Amniotic stem cell (primary cell): ENCODE measurements around the gene BARX2.
"Not testable (repeated sequence)": the region's sequence is repeated elsewhere in the genome, so short reads cannot be mapped to it uniquely, and the experiment has no call there.

Experiments used
- DNase-seq: peaks from one replicate; lab custom pipeline; 2025; lab: John Stamatoyannopoulos, UW

BARX2 gene, protein sequence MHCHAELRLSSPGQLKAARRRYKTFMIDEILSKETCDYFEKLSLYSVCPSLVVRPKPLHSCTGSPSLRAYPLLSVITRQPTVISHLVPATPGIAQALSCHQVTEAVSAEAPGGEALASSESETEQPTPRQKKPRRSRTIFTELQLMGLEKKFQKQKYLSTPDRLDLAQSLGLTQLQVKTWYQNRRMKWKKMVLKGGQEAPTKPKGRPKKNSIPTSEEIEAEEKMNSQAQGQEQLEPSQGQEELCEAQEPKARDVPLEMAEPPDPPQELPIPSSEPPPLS

DNA sequence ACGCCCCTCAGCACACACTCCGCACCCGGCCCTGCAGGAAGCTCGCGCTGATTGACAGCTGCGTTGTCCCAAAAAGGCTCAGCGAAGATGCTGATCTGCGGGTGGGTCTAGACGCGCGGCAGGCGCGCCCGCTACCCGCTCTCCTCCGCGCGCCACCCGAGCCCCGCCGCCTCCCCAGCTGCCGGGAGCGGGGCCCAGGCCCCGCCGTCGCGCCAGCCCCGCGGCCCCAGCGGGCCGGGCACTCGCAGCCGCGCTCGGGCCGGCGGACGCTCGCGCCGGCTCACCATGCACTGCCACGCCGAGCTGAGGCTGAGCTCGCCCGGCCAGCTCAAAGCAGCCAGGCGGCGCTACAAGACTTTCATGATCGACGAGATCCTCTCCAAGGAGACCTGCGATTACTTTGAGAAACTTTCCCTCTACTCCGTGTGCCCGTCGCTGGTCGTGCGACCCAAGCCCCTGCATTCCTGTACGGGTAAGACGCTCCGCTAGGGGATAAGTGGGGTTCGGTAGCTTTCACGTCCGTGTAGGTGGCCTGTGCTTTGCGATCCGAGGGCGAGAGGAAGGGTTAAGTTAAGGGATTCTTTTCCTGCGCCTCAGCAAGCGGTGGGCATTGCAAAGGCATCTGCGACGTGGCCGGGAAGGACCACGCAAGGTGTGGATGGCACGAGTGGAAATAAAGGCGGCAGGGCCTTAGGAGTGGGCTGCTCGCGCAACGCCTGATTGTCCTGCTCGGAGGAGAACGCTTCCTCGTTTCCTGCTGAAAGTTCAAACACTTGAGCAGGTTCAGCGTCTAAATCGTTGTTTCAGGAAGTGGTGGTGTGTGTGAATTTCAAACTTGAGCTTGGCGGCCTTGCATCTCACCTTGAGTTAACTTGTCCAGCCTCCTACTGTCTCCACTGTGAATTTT is at the start of gene BARX2:
Gene BARX2 (plus strand): TSS at position 98 of the 907 bp plus-strand sequence. CDS start 188 bp downstream, at position 286.
- DNase-seq: no peak

DNA sequence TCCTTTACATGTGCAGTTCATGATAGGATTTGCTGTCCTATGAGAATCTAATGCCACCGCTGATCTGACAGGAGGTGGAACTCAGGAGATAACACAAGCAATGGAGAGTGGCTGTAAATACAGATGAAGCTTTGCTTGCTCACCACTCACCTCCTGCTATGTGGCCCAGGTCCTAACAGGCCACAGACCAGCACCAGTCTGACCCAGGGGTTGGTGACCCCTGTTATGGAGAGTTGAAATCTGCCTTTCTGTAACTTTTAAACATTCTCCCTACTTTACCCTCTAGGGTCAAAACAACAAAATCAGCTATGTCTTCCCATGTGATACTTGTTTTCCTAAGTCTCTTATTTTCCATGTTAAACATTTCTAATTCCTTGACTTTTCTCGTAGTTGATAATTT is 48.7 kb upstream of the BARX2 start:
- no peak for DNase-seq

DNA sequence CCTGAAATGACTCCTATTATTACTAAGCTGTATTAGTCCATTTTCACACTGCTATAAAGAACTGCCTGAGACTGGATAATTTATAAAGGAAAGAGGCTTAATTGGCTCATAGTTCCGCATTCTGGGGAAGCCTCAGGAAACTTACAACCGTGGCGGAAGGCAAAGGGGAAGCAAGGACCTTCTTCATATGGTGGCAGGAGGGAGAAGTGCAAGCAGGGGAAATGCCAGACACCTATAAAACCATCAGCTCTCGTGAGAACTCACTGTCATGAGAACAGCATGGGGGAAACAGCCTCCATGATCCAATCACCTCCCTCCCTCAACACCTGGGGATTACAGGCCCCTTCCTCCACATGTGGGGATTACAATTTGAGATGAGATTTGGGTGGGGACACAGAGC is 47.9 kb upstream of the BARX2 start:
- DNase-seq: not testable (repeated sequence)

DNA sequence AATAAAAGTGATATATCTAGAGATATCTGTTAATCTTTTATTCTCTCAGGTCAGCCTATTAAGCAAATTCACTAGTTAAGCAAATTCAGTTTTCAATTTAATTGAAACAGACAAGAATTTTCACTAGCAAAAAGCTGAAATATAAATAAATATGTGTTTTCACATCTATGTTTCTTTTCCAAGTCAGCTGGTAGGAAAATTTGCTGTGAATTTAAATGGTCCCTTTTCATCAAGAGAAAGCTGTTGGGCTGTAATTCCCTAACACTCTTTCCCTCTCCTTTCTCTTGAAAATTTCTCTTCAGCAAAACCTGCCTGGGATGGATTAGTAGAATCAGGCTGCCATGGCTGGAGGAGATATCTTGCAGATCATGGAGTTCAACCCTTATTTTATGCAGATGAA is 46.9 kb upstream of the BARX2 start:
- DNase-seq: no peak

DNA sequence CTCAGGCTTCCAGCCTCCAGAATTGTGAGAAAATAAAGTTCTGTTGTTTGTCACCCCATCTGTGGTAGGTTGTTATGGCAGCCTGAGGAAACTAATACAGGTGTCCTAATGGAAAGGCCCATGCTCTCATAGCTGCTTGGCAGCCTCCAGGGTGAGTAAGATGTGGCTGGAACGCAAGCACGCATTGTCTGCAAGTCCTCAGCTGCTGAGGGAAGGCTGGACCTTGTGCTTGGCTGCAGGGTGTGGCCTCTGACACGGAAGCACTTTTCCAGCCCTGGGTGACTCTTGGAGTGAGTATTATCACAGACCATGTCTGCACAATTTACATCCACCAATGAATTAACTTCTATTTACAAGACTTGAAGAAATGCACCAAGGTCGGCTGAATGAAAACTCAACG is 44.4 kb upstream of the BARX2 start:
- no peak for DNase-seq

DNA sequence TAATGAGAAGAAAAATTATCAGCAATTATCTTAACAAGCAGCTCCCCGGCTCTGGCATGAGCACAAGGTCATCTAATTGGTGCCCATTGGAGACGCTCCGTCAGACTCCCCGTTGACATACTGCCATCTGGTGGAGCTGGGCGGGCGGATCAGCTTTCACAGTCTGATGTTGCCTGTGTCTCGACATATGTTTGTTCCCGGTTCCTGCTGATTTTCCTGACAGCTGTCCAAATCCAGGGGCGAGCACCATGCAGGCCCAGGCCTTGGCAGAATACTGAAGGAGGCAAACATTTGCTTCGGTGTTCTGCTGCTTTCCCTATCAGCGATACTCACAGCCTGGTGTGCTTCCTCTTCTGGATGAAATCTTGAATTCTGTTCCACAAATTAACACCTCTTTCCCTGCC is 43.8 kb upstream of the BARX2 start:
- peak; percentile 44 for DNase-seq

DNA sequence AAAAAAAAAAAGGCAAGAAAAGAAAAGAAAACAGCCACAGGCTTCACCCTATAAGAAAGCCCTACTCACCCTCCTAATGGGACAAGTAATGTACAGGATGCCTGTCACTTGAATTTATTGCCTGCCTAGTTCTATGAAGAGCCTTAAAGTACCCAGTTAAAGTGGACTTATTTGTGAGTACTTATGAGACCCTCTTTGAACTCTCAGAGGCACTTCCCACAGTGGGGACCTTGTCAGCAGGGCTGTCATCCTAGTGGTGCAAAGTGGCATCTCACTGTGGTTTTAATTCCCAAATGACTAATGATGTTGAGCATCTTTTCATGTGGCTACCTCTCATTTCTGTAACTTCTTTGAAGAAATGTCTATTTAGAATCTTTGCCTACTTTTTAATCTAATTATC is 41.8 kb upstream of the BARX2 start:
- DNase-seq: no peak

DNA sequence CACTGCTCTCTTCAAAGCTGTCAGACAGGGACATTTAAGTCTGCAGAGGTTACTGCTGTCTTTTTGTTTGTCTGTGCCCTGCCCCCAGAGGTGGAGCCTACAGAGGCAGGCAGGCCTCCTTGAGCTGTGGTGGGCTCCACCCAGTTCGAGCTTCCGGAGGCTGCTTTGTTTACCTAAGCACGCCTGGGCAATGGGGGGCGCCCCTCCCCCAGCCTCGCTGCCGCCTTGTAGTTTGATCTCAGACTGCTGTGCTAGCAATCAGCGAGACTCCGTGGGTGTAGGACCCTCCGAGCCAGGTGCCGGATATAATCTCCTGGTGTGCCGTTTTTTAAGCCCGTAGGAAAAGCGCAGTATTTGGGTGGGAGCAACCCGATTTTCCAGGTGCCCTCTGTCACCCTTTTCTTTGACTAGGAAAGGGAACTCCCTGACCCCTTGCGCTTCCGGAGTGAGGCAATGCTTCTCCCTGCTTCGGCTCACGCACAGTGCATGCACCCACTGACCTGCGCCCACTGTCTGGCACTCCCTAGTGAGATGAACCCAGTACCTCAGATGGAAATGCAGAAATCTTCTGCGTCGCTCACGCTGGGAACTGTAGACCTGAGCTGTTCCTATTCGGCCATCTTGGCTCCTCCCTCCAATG is 31.2 kb upstream of the BARX2 start:
- DNase-seq: not testable (repeated sequence)

DNA sequence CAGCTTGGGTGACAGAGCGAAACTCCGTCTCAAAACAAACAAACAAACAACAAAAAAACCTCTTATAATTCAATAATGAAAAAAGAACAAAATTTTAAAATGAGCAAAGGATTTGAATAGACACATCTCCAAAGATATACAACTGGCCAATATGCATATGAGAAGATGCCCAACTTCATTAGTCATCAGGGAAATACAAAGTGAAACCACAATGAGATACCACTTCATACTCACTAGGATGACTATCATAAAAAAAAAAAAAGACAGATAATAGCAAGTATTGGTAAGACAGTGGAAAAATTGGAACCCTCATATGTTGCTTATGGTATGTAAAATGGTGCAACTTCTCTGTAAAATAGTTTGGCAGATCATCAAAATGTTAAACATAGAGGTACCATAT is 28.7 kb upstream of the BARX2 start:
- no peak for DNase-seq

DNA sequence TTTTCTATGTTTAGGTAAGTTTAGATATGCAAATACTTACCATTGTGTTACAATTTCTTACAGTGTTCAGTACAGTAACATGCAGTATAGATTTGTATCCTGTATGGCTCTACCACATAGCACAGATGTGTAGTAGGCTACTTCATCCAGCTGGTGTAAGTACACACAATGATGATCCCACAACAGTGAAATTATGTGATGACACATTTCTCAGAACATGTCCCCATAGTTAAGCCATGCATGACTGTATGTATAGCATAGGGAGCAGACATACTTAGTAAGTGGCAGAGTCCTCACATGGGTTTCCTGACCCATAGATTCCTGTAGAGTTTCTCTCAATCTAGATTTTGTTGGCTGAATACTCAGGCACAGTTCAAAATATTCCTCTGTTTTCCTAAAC is 26.8 kb upstream of the BARX2 start:
- no peak for DNase-seq

DNA sequence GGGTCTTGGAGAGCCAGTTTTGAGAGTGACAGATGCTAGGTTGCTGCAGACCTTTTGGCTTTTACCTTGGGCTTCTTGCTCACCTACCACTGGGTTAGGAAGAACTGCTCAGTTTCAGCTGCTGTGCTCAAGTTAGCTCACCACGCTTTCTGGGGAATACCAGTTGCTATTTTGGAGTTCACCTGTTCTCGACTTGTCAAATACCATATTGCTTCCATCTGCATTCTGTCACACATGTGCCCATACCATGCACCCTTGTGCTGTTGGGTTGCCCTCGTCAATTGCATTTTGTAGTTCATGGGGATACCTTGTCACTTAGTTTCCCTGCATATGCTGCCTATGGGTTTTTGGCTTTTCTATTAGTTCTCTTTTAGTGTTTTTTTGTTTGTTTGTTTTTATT is 23.0 kb upstream of the BARX2 start:
- DNase-seq: no peak

DNA sequence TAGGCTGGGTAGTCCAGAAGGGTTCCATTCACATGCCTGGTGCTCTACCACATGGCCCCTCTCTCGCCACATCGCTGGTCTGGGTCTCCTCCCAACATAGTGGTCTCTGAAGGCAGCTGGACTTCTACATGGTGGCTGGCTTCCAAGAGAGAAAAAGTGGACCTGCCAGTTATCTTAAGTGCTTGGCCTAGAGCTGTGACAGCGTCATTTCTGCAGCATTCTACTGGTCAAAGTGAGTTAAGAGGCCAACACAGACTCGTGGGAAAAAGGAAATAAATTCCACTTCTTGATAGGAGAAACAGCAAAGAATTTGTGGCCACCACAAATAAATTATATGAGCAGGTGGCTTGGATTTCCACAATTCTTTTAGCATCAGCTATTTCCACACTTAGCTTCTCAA is 21.0 kb upstream of the BARX2 start:
- no peak for DNase-seq

DNA sequence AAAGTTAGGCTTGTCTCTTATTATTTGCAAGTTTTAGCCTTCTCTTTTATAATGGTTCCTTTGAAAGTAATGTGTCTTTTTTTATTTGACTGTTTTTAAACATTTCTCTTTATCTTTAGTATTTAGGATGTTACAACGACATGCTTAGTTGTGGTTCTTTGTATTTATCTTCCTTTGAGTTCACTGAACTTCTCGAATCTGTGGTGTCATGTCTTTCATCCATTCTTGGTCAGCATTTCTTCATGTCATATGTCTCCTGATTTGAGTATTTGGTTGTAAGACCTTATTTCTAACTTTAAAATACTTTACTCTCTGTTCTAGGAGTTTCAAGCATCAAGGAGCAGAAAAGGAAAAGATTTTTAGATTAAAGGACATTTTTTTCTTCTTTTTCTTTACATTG is 15.9 kb upstream of the BARX2 start:
- DNase-seq: no peak

DNA sequence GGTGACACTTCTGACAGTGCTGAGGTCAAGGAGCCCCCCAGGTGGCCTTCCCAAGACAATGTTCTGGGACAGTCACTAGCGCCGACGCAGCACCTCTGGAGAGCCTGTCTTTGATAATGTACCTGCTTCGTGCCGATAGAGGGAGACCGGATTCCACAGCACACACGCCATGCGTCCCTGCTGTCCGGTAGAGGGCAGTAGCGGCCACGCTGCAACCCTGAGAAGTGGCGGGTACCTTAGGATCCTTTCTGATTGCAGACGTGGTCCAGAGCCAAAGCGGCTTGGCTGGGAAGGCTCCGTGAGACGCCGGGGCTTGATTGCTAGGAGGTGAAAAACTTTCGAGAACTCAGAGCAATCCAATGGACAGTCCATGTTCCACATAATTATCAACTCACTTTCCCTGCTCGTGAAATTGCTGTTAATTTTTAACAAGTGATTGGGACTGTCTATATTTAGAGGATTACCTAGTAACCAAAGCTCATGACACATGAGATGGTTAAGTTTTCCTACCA is 11.4 kb upstream of the BARX2 start:
- peak; percentile 64 for DNase-seq

DNA sequence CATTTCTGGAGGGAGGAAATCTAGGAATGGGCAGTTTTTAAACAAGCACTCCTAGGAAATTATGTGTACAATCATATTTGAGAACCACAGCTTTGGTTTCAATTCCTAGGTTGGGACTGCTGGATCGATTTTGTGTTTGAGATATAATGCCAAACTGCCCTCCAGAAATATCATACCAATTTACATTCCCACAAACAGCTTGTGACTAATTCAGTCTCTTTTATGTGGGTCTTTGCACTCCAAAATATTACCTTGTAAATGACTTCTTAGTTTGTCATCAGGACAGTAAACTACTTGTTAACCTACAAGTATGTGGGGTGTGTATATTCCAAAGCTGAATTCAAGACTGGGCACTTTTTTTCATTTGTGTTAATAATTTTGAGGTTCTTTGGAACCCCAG is 9.8 kb upstream of the BARX2 start:
- no peak for DNase-seq

DNA sequence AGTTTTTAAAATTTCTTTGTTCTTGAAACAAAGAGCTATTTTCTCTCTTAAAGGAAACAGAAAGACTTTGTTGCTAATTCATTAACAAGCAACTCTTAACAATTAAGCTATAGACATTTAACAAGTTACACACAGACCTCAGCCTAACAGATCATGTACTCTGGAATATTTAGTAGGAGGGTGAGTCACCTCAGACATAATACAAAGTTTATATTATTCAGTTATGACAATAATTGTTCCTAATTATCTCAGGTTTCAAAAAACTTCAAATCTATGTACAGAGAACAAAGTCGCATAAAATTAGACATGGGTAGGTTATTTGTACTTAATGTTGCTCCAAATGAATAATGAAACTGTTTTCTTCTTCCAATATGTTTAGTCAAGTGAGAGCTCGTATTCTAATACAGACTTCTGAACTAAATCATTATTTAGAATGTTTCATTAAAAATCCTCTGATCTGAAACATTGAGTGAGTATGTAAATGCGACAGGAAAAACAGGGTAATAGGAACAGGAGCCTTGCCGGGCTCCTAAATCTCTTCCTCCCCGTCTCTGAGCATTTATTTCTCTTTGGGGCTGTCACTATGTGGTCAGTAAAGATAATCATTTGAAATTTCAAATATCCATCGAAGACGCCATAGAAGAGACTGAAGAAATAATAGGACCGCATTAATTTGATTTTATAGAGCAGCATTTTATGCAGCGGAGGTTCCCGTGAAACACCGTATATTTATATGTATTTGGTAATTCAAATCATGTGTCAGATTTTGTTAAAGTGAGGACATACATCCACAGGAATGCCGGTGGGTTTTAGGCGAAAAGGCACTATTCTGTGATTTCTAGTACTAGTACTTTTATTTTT is 8.7 kb upstream of the BARX2 start:
- DNase-seq: no peak

DNA sequence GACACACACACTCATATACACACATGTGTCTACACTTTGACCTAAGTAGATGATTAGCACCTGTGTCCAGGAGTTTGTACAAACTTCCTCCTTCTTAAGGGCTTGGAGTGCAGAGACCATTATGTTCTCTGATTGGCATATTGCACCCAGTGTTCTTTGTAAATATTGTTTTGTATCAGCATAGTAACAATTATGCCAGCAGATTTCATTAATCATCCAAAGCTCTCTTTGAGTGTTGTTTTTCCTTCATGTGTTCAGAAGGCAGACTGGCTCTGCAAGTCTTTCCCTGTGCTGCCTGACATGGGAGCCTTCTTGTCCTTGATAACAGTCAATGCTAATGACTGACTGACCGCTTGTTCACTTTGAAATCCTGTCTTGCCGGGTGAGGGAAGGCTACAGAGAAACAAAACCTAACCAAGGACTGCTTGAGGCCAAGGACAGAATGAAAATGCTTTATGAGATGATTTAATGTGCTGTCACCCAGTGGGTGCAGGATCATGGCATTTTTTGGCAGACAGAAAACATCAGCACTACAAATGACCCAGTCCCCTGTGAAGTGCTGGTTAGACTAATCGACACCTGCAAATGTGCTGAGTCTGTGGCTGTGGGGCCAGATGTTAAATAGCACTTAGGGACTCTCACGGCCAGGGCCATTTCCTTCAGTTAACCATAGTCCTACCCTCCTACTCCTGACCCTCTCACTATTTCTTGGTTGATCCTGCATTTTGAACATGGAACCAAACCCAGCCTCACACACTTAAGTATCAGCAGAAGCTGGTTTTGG is 6.6 kb upstream of the BARX2 start:
- DNase-seq: no peak

DNA sequence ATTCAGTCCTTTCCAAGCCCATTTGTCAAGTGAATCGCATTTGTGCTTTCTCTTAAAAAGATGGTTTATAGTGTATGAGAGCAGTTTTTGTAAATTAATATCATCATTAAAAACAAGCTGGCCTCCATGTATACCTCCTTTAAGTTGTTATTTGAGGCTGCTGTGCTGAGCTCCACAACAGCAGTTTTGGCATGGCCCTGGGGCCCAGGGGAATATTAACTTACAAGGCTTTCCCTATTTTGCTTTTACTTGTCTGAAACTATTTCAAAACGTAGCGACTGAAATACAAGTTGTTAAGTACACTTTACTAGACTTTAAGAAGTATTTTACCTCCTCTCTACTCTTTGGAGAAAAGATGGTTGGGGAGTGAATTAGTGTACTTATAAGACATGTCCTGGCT is 4.9 kb upstream of the BARX2 start:
- no peak for DNase-seq

DNA sequence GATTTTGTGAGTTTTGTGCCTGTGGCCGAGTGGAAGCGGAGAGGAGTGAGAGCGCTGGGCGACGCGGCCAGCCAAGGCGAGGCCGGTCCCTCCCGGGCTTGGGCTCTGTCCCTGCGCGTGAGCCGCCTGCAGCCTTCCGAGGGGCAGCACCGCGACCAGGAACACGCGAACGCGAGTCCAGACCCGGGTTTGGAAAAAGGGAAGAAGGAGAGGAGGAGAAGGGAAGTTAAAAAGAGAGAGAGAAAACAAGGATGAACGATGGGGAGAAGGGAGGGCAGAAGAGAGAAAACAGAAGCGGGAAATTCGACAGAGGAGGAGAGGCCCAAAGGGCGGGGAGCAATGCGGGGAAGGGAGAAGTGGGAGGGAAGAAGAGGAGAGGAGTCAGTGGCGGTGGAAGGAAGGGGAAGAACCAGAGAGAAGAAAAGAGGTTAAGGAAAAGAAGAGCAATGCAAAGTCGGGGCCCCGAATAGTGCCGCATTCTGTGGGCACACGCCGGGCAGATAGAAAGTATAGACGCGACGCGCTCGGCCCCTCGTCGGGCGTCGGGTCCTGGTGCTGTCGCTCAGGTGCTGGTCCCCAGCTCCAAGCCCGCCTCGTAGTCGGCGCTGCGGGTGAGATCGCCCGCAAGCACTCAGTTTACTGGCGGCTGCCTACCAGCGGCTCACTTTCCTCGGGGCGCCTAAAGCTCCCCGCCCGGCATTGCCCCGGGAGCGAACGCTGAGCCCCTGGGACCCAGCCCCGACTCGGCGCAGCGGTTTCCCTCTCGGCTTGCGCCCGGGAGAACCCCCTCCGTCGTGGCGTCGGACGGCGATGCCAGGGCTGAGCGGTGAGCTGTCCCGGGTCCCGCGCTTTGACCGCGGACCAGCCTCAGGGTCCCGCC is 2.8 kb upstream of the BARX2 start:
- DNase-seq: no peak

DNA sequence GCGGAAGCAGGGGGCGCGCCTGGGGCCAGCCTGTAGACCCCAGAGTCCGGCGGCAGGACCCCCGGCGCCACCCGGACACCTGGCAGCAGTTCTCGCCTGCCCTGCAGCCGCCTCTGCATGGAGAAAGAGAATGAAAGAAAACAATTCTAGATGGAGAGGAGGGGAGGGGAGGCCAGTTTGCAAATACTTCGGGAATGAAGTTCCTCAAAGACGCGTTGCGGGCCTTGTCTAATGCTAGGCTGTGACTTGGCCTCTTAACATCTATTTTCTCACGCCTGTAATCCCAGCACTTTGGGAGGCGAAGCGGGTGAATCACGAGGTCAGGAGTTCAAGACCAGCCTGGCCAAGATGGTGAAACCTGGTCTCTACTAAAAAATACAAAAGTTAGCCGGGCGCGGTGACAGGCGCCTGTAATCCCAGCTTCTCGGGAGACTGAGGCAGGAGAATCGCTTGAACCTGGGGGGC is 2.1 kb upstream of the BARX2 start:
- DNase-seq: no peak
